ENCODE data around the gene MYO10. TPM values are rescaled to one million over a fixed set of nuclear protein-coding genes. Genes with fewer than 3 reads are reported as not detected.
"Not testable (repeated sequence)": the region's sequence is repeated elsewhere in the genome, so short reads cannot be mapped to it uniquely, and the experiment has no call there.

The MYO10 gene
- total RNA-seq, 1 experiment from 2014 or later = 44.0 TPM

GRCh38 chr5:16749626-16750025 lies 186.5 kb downstream of the MYO10 start:
- in situ Hi-C loops (cut with HindIII; ENCODE audit: low pct_unique_long_range_greater_than_20kb, low sequenced_read_pairs) = no loop called here
- DNase-seq (ENCODE audit: low read depth) = no peak

DNA sequence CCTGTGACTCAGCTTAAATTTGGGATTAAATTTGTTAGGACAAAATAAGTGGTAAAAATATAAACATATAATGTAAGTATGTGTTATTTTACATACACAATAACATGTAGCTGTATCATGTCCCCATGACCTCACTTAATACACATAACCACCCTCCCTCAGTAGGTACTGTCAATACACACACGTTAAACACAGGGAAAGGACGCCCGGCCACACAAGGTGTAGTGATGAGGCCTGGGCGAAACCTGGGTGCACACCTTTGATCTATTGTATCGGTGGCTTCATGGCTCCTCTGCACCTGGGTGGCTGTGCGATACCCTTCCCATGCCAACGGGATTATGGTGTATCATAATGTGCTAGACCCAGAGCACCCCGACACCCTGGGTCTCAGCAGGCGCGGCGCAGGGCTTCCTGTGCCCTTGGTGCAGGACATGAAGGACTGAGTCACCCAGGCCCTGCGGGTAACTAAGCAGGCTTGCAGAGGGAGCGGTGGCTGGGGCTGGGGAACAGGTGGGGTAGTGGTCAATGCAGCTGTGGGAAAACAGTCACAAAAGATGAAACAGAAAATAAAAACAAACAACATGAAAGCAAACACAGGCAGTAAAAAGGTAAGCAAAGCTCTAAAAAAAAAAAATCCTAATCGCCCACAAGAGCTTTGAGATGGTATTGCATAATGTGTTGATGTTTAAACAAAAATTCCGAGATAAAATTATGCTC lies 191.8 kb downstream of the MYO10 start:
- in situ Hi-C loops (cut with HindIII; ENCODE audit: low pct_unique_long_range_greater_than_20kb, low sequenced_read_pairs) = no loop called here
- no peak for DNase-seq (ENCODE audit: low read depth)

- DNase-seq (ENCODE audit: low read depth) = no peak
- in situ Hi-C loops (cut with HindIII; ENCODE audit: low pct_unique_long_range_greater_than_20kb, low sequenced_read_pairs) = no loop called here
These were observed 193.2 kb downstream of the MYO10 start for GRCh38 chr5:16742938-16743337.

DNA sequence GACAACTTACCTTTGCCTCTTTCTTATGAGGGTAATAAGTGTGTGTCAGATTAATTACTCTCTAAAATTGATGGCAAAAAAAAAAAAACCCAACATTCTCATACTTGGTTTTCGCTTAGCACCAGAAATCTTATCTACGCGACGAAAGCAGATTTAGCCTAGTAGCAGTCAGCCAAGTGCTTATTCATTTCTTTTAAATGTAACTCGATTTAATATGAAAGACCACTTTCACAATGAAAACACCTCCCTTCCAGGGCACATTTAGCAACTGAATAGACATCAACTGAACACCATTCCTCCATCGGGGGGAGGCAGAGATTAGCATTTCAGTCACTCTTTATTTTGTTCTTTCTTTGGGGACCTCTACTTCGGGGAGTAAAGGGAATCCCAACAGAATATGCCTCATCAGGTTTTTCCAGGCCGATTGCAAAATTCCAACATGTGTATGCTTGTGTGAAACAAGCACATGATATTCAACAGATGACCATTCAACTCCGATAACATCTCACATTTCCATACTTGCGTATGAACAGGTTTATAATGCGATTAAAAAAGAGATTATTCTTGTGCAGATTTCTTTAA lies 195.2 kb downstream of the MYO10 start:
- in situ Hi-C loops (cut with HindIII; ENCODE audit: low pct_unique_long_range_greater_than_20kb, low sequenced_read_pairs) = no loop called here
- no peak for DNase-seq (ENCODE audit: low read depth)

- in situ Hi-C loops (cut with HindIII; ENCODE audit: low pct_unique_long_range_greater_than_20kb, low sequenced_read_pairs) = no loop called here
- DNase-seq (ENCODE audit: low read depth) = no peak
These were observed 195.8 kb downstream of the MYO10 start for GRCh38 chr5:16740066-16740810.

DNA sequence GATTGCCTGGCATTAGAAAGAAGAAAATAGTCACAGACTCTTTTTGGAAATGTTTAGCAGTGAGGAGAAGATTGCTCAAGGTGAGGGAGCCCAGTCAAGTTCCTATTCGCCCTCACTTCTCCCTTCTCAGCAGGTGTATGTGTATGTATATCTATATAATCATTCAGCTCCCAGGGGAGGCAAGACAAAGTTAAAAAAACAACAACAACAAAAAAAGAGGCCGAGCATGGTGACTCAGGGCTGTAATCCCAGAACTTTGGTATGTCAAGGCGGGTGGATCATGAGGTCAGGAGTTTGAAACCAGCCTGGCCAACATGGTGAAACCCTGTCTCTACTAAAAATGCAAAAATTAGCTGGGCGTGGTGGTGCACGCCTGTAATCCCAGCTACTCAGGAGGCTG lies 197.7 kb downstream of the MYO10 start:
- DNase-seq (ENCODE audit: low read depth); in situ Hi-C loops (cut with HindIII; ENCODE audit: low pct_unique_long_range_greater_than_20kb, low sequenced_read_pairs): not testable (repeated sequence)

DNA sequence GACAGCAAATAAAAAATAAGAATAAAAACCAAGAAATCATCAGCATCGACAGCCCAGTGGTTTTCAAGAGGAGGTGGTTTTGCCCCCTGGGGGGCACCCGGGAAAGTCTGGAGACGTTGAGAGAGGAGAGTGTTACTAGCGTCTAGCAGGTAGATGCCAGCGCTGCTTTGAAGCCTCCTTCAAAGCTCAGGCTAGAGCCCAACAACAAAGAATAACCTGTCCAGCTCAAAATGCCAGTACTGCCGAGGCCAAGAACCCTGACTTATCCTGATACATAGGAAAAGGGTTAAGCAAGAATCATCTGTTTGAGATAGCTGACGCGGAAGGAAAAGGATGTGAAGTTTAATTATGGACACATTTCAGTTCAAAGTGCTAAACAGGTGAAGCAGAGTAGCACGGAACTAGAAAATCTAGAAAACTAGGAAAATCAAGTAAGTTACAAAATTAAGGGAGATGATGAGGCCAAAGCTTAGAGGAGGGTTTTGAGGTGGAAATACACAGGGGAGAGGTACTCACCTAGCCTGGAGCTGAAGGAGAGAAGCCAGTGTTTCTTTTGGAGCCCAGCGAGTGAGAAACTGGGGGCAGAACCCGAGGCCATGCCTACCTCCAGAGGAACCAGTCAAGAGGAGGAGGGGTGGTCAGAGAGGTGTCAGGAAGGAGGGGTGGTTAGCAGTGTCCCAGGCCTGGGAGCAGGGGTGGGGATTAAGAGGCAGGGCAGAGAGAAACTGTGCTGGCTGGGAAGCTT lies 198.3 kb downstream of the MYO10 start:
- in situ Hi-C loops (cut with HindIII; ENCODE audit: low pct_unique_long_range_greater_than_20kb, low sequenced_read_pairs) = no loop called here
- no peak for DNase-seq (ENCODE audit: low read depth)

- DNase-seq (ENCODE audit: low read depth) = no peak
- in situ Hi-C loops (cut with HindIII; ENCODE audit: low pct_unique_long_range_greater_than_20kb, low sequenced_read_pairs) = no loop called here
These were observed 198.9 kb downstream of the MYO10 start for GRCh38 chr5:16737209-16737608.

GRCh38 chr5:16736158-16736995 lies 199.7 kb downstream of the MYO10 start:
- in situ Hi-C loops (cut with HindIII; ENCODE audit: low pct_unique_long_range_greater_than_20kb, low sequenced_read_pairs) = no loop called here
- no peak for DNase-seq (ENCODE audit: low read depth)

DNA sequence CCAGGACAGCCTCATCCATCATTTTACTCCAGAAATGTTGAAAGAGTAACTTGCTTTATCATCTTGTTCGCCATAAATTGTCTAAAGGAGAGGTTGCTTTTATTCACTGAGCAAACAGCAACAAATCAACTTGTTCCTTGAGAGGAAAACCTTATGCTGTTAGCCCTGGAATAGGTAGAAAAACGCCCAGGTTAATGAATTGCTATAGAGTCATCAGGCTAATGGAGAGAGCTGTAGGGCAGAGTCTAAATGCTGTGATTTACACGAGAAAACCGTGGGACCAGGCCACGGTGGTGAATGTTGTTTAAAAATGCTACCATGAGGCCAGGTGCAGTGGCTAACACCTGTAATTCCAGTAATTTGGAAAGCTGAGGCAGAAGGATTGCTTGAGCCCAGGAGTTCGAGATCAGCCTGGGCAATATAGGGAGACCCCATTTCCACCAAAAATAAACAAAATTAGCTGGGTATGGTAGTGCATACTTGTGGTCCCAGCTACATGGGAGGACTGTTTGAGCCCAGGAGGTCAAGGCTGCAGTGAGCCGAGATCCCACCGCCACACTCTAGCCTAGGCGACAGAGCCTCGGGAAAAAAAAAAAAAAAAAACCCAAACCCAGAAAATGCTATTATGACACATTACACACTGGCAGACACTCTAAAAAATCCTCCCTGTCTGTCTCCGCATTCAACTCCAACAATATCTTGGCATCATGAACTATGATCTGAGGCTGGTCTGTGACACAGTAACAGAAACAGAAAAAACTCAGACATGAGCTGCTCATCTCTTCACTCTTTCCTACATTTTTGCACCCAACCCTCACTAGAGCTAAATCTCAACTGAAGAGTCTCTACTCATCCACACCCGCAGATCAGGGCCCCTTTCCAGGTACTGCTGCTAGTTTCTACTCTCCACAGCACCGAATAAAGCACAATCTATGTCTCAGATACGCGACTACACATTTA lies 200.7 kb downstream of the MYO10 start:
- DNase-seq (ENCODE audit: low read depth) = no peak
- in situ Hi-C loops (cut with HindIII; ENCODE audit: low pct_unique_long_range_greater_than_20kb, low sequenced_read_pairs) = no loop called here

DNA sequence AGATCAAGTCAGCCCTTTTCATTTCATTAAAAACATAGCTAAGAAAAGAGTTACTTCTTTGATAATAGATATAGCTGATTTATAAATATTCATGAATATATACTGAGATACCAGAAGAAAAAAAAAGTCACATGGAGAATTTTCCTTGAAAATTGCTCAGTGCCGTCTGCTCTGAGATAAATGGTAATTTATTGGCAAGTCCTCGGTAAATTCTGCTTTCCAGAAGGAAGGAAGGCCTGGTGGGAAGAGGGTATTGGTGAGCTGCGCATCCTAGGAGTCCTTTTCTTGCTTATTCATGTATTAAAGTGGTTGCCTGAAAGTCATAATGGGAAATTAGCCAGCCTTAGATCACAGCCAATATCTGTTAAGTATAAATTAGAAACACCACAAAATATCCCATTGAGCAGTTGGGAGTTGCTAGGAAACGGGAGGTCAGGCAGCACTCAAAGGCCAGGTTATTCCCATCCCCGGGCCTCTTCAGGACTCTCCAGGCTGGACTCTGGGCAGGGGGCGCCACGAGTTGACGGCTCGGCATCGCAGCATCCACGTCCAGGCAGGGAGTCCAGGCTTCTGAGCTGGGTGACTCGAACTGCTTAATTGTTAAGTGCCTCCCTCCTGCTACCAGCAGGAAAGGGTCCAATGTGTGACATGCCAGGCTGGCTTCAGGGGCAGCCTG lies 202.6 kb downstream of the MYO10 start:
- in situ Hi-C loops (cut with HindIII; ENCODE audit: low pct_unique_long_range_greater_than_20kb, low sequenced_read_pairs) = no loop called here
- no peak for DNase-seq (ENCODE audit: low read depth)

DNA sequence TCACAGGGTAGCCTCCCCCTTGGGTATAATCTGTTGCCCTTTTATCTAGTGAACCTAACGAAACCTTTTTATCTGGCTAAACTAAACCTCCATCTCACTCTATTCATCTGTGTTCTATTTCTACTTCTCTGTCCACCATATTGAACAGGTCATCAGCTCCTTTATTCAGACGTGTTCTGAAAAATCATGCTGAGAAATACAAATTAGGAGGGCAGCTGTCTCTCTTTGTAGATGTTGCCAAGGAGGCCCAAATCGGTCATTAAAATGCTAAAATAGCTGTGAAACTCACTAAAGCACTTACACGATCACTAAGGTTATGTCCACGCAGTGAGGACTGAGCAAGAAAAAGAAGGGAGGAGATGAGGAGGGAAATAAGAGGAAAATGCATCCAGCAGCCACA lies 203.7 kb downstream of the MYO10 start:
- no peak for DNase-seq (ENCODE audit: low read depth)
- in situ Hi-C loops (cut with HindIII; ENCODE audit: low pct_unique_long_range_greater_than_20kb, low sequenced_read_pairs) = no loop called here

DNA sequence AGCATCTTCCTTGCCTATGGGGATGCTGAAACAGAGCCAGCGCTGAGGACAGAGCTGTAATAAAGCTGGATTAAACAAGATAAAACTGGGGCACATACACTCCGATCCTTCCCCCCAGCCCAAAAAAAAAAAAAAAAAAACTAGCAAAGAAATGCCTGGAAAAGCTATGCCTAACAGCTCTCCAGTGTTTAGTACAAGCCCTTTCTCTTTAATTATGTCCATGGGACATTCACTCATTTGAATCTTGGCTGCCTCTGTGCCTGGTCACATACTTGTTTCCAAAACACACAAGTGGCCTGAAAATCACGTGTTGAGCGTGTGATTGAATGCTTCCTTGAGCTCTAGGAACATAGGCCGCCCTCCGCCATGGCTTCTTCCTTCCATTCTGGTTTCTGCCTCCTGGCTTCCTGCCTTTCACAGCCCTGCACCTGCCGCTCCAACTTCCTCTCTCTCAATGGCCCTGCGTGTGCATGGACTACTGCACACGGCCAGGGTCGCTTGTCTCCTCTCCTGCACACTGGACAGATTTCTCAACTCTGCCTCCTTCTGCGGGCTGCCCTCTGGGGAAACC lies 208.2 kb downstream of the MYO10 start:
- in situ Hi-C loops (cut with HindIII; ENCODE audit: low pct_unique_long_range_greater_than_20kb, low sequenced_read_pairs) = no loop called here
- DNase-seq (ENCODE audit: low read depth) = no peak

- no peak for DNase-seq (ENCODE audit: low read depth)
- in situ Hi-C loops (cut with HindIII; ENCODE audit: low pct_unique_long_range_greater_than_20kb, low sequenced_read_pairs) = no loop called here
These were observed 209.5 kb downstream of the MYO10 start for GRCh38 chr5:16726538-16726946.

- DNase-seq (ENCODE audit: low read depth) = no peak
- in situ Hi-C loops (cut with HindIII; ENCODE audit: low pct_unique_long_range_greater_than_20kb, low sequenced_read_pairs) = no loop called here
These were observed 210.5 kb downstream of the MYO10 start for GRCh38 chr5:16725575-16725974.

GRCh38 chr5:16723821-16724220 lies 212.3 kb downstream of the MYO10 start:
- in situ Hi-C loops (cut with HindIII; ENCODE audit: low pct_unique_long_range_greater_than_20kb, low sequenced_read_pairs) = no loop called here
- DNase-seq (ENCODE audit: low read depth) = no peak
